Hematopoietic multipotent progenitor cell treated with erythropoietin and hydrocortisone succinate and interleukin-3 and kit ligand, for 6 days (in vitro differentiated cells): Measurements from ENCODE around the gene PRRT3.
"Not testable (repeated sequence)": the region's sequence is repeated elsewhere in the genome, so short reads cannot be mapped to it uniquely, and the experiment has no call there.

Experiments
- DNase-seq: peaks from one replicate; pipeline ENCODE4 v3.0.0-alpha.2; 2015

Gene PRRT3

GRCh38 chr3:9917820-9918219 is 34.4 kb downstream of the PRRT3 start:
- DNase-seq, result no peak

- DNase-seq, result peak; percentile 92
These were observed 35.2 kb downstream of the PRRT3 start, which contains the start of gene IL17RC for GRCh38 chr3:9916734-9917680. Gene IL17RC, plus strand, starts transcription at chr3:9917098. Its CDS starts 218 bp downstream, at chr3:9917316.

- DNase-seq, result peak; percentile 26
These were observed 35.9 kb downstream of the PRRT3 start for GRCh38 chr3:9916346-9916733.

GRCh38 chr3:9915254-9916141 is 36.7 kb downstream of the PRRT3 start:
- DNase-seq, result peak; percentile 66

GRCh38 chr3:9914559-9915253 is 37.5 kb downstream of the PRRT3 start:
- DNase-seq, result peak; percentile 91

GRCh38 chr3:9914011-9914410 is 38.2 kb downstream of the PRRT3 start:
- no peak for DNase-seq

GRCh38 chr3:9913601-9914000 is 38.6 kb downstream of the PRRT3 start:
- no peak for DNase-seq

GRCh38 chr3:9912294-9912935 is 39.8 kb downstream of the PRRT3 start:
- DNase-seq, result peak; percentile 90

GRCh38 chr3:9911863-9912262 is 40.3 kb downstream of the PRRT3 start:
- no peak for DNase-seq

- DNase-seq, result no peak
These were observed 42.8 kb downstream of the PRRT3 start for GRCh38 chr3:9909221-9910013.

- DNase-seq, result no peak
These were observed 43.9 kb downstream of the PRRT3 start for GRCh38 chr3:9908286-9908685.

GRCh38 chr3:9906480-9906879 is 45.7 kb downstream of the PRRT3 start:
- no peak for DNase-seq

- DNase-seq, result no peak
These were observed 48.3 kb downstream of the PRRT3 start for GRCh38 chr3:9903904-9904303.

GRCh38 chr3:9903238-9903624 is 49.0 kb downstream of the PRRT3 start:
- DNase-seq, result no peak

GRCh38 chr3:9902372-9903237 is 49.6 kb downstream of the PRRT3 start, which contains the start of gene IL17RE:
Gene IL17RE, plus strand, starts transcription at chr3:9902848. Its CDS starts 85 bp downstream, at chr3:9902933.
- DNase-seq, result no peak

GRCh38 chr3:9901967-9902366 is 50.2 kb downstream of the PRRT3 start:
- DNase-seq, result peak; percentile 46

GRCh38 chr3:9900965-9901415 is 51.2 kb downstream of the PRRT3 start:
- DNase-seq, result not testable (repeated sequence)

GRCh38 chr3:9899289-9899791 is 52.9 kb downstream of the PRRT3 start:
- no peak for DNase-seq

GRCh38 chr3:9898467-9899241 is 53.6 kb downstream of the PRRT3 start:
- peak; percentile 24 for DNase-seq
